ENCODE results near the gene ASPN.

ASPN gene

DNA sequence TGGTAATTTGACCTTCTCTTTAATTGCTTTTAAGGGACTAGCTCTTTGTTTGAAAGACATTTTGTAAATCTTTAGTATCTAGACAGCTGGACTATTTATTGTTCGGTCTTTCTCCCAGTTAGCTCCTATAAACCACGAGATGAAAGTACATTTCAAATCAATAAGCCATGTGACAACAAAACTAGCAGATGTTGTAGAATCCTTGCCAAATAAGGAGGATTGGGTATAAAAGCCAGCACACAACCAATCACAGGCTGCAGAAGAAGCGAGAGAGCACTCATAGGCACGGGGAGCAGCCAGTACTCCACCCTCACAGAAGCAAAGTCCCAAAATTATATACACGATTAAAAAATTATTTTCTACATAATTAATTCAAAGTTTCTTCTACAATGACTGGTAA is 50.0 kb downstream of the ASPN start:
- Histone ChIP-seq H3K27ac (ENCODE audit: low read length, poor library complexity, severe bottlenecking) (no peak overlapping the region), H3K18ac (ENCODE audit: low read depth in 1 of 2, low read length in 2 of 2) (no peak overlapping the region), H2BK5ac (ENCODE audit: low read depth, low read length, poor library complexity, severe bottlenecking) (no peak overlapping the region), H3K4me2 (ENCODE audit: low read length, poor library complexity, severe bottlenecking) (no peak overlapping the region), H3K36me3 (ENCODE audit: control insufficient read depth in 1 of 2, insufficient read depth in 2 of 2, low read depth in 1 of 2, low read length in 2 of 2) (no peaks in the 10 kb centered on the region), H4K8ac (ENCODE audit: low read length) (no peak overlapping the region), H2BK15ac (ENCODE audit: low read depth, poor library complexity, severe bottlenecking) (no peak overlapping the region), H2AK5ac (ENCODE audit: low read length, severe bottlenecking) (no peak overlapping the region), H4K91ac (ENCODE audit: low read length) (no peak overlapping the region), H3K27me3 (ENCODE audit: control insufficient read depth in 1 of 2, insufficient read depth in 1 of 2, low read length in 2 of 2) (no peaks in the 10 kb centered on the region), H2BK12ac (ENCODE audit: low read length in 2 of 2) (no peak overlapping the region), H2AFZ (ENCODE audit: low read depth, low read length) (no peak overlapping the region), H3K9ac (ENCODE audit: low read length) (peak overlapping the region; percentile 64), H3K9me3 (ENCODE audit: control insufficient read depth, low read length) (no peaks in the 10 kb centered on the region), H3K4ac (ENCODE audit: low read depth in 1 of 2, low read length in 2 of 2) (no peak overlapping the region), H3K14ac (ENCODE audit: low read length in 2 of 2) (no peak overlapping the region), H3K23ac (ENCODE audit: low read length in 2 of 2) (no peak overlapping the region), H3K4me3 (ENCODE audit: insufficient read depth in 1 of 2, low read depth in 1 of 2, low read length in 2 of 2) (no peak overlapping the region), H3K79me1 (replicated peaks; ENCODE audit: low read length, poor library complexity, severe bottlenecking) (no peaks in the 10 kb centered on the region), H2BK120ac (ENCODE audit: low read depth, low read length) (no peak overlapping the region), H3K4me1 (ENCODE audit: control insufficient read depth, insufficient read depth, low read depth, low read length) (no peaks in the 10 kb centered on the region)
- WGBS: 94% methylated on average over 4 of the region's 5 CpGs
- DNase-seq: no peak

DNA sequence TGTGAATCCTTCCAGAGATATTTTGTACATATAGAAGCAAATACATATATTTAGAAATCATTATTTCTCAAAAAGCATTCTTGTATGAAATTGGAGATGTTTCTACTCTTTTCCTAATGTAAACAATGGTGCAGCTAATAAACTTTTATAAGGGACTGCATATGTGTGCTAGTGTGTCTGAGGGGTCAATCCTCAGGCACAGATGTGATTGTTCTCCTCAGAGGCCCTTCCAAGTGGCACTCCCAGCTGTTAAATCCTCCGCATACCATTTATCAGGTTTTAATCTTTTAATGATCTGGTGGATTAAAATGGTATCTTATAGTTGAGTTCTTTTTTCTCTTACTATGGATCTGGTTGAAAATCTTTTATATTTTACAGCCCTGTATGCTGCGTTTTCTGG is 52.5 kb downstream of the ASPN start:
- Histone ChIP-seq H3K23ac (ENCODE audit: low read length in 2 of 2) (no peak overlapping the region), H2BK120ac (ENCODE audit: low read depth, low read length) (no peak overlapping the region), H3K9me3 (ENCODE audit: control insufficient read depth, low read length) (no peaks in the 10 kb centered on the region), H2BK12ac (ENCODE audit: low read length in 2 of 2) (no peak overlapping the region), H2AK5ac (ENCODE audit: low read length, severe bottlenecking) (no peak overlapping the region), H3K4me3 (ENCODE audit: insufficient read depth in 1 of 2, low read depth in 1 of 2, low read length in 2 of 2) (no peak overlapping the region), H3K4me1 (ENCODE audit: control insufficient read depth, insufficient read depth, low read depth, low read length) (no peaks in the 10 kb centered on the region), H3K79me1 (replicated peaks; ENCODE audit: low read length, poor library complexity, severe bottlenecking) (no peaks in the 10 kb centered on the region), H3K27ac (ENCODE audit: low read length, poor library complexity, severe bottlenecking) (no peak overlapping the region), H2BK5ac (ENCODE audit: low read depth, low read length, poor library complexity, severe bottlenecking) (no peak overlapping the region), H3K27me3 (ENCODE audit: control insufficient read depth in 1 of 2, insufficient read depth in 1 of 2, low read length in 2 of 2) (no peaks in the 10 kb centered on the region), H4K91ac (ENCODE audit: low read length) (no peak overlapping the region), H3K14ac (ENCODE audit: low read length in 2 of 2) (no peak overlapping the region), H3K4ac (ENCODE audit: low read depth in 1 of 2, low read length in 2 of 2) (no peak overlapping the region), H3K36me3 (ENCODE audit: control insufficient read depth in 1 of 2, insufficient read depth in 2 of 2, low read depth in 1 of 2, low read length in 2 of 2) (no peaks in the 10 kb centered on the region), H3K9ac (ENCODE audit: low read length) (no peak overlapping the region), H2BK15ac (ENCODE audit: low read depth, poor library complexity, severe bottlenecking) (no peak overlapping the region), H3K4me2 (ENCODE audit: low read length, poor library complexity, severe bottlenecking) (no peak overlapping the region), H4K8ac (ENCODE audit: low read length) (no peak overlapping the region), H2AFZ (ENCODE audit: low read depth, low read length) (no peak overlapping the region), H3K18ac (ENCODE audit: low read depth in 1 of 2, low read length in 2 of 2) (no peak overlapping the region)
- DNase-seq: no peak
- WGBS: no CpG with 5 or more reads among the region's 2 CpGs

DNA sequence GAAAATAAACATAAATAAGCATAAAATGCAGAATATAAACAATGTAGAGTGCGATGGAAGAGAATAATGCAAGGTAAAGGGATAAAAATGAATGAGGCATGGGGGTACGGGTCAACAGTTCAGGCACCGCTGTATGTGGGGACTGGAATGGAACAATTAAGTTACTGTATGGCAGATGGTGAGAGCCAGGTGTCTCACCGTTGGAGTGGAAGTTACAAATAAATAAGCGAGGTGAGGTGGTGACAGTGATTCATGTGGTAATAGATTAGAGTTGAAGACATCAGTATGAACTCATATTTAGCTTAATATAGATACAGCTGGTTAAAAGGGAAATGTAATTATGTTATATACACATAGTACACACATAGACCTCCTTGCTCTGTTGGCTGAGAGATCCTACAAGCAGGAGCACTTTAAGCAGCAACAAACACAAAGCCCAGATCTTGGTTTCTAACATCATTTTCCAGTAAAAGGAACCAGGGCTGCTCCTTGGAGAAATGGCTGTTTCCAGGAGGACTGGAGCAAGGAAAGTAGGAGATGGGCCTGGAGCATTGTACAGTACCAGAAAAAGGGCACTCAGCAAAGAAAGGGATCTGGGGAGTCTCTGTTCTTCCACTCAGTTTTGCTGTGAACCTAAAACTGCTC is 55.7 kb downstream of the ASPN start:
- H2BK5ac ChIP-seq (ENCODE audit: low read depth, low read length, poor library complexity, severe bottlenecking): no peak overlapping the region
- no peak overlapping the region for H3K4me2 ChIP-seq (ENCODE audit: low read length, poor library complexity, severe bottlenecking)
- no peak overlapping the region for H2AFZ ChIP-seq (ENCODE audit: low read depth, low read length)
- H3K23ac ChIP-seq (ENCODE audit: low read length in 2 of 2): no peak overlapping the region
- 92% methylated on average over 5 of the region's 5 CpGs for WGBS
- H3K36me3 ChIP-seq (ENCODE audit: control insufficient read depth in 1 of 2, insufficient read depth in 2 of 2, low read depth in 1 of 2, low read length in 2 of 2): no peaks in the 10 kb centered on the region
- H3K4me3 ChIP-seq (ENCODE audit: insufficient read depth in 1 of 2, low read depth in 1 of 2, low read length in 2 of 2): no peak overlapping the region
- H2BK12ac ChIP-seq (ENCODE audit: low read length in 2 of 2): no peak overlapping the region
- H4K8ac ChIP-seq (ENCODE audit: low read length): no peak overlapping the region
- peak overlapping the region; percentile 76 for H3K9ac ChIP-seq (ENCODE audit: low read length)
- H3K14ac ChIP-seq (ENCODE audit: low read length in 2 of 2): no peak overlapping the region
- H3K9me3 ChIP-seq (ENCODE audit: control insufficient read depth, low read length): no peaks in the 10 kb centered on the region
- H3K27me3 ChIP-seq (ENCODE audit: control insufficient read depth in 1 of 2, insufficient read depth in 1 of 2, low read length in 2 of 2): no peaks in the 10 kb centered on the region
- no peak overlapping the region for H3K27ac ChIP-seq (ENCODE audit: low read length, poor library complexity, severe bottlenecking)
- H3K4ac ChIP-seq (ENCODE audit: low read depth in 1 of 2, low read length in 2 of 2): no peak overlapping the region
- H3K79me1 ChIP-seq (replicated peaks; ENCODE audit: low read length, poor library complexity, severe bottlenecking): no peaks in the 10 kb centered on the region
- no peak for DNase-seq
- H3K4me1 ChIP-seq (ENCODE audit: control insufficient read depth, insufficient read depth, low read depth, low read length): no peaks in the 10 kb centered on the region
- no peak overlapping the region for H2BK120ac ChIP-seq (ENCODE audit: low read depth, low read length)
- no peak overlapping the region for H2BK15ac ChIP-seq (ENCODE audit: low read depth, poor library complexity, severe bottlenecking)
- no peak overlapping the region for H2AK5ac ChIP-seq (ENCODE audit: low read length, severe bottlenecking)
- H4K91ac ChIP-seq (ENCODE audit: low read length): no peak overlapping the region
- no peak overlapping the region for H3K18ac ChIP-seq (ENCODE audit: low read depth in 1 of 2, low read length in 2 of 2)

DNA sequence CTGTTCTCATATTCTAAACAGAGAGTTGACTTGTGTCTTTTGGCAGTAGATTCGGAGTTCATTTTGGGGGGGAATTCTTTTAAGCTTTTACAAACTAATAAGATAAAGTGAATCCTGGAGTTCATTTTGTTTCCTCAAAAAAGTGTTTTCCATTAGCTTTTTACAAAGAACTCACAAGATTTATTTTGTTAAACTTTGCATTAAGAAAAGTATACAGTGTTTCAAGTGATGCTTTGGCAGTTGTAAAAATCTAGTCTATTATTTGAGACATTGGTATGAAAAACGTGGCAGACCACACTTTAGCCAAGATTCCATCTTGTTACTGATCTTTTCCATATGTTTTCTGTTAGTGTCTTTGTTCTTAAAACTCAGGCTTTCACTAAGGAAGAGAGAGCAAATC is 56.8 kb downstream of the ASPN start:
- Histone ChIP-seq H3K27ac (ENCODE audit: low read length, poor library complexity, severe bottlenecking) (no peak overlapping the region), H3K4me3 (ENCODE audit: insufficient read depth in 1 of 2, low read depth in 1 of 2, low read length in 2 of 2) (no peak overlapping the region), H2AK5ac (ENCODE audit: low read length, severe bottlenecking) (no peak overlapping the region), H4K91ac (ENCODE audit: low read length) (no peak overlapping the region), H3K79me1 (replicated peaks; ENCODE audit: low read length, poor library complexity, severe bottlenecking) (no peaks in the 10 kb centered on the region), H4K8ac (ENCODE audit: low read length) (no peak overlapping the region), H3K36me3 (ENCODE audit: control insufficient read depth in 1 of 2, insufficient read depth in 2 of 2, low read depth in 1 of 2, low read length in 2 of 2) (no peaks in the 10 kb centered on the region), H2BK15ac (ENCODE audit: low read depth, poor library complexity, severe bottlenecking) (no peak overlapping the region), H2BK12ac (ENCODE audit: low read length in 2 of 2) (no peak overlapping the region), H3K4ac (ENCODE audit: low read depth in 1 of 2, low read length in 2 of 2) (no peak overlapping the region), H3K9ac (ENCODE audit: low read length) (peak overlapping the region; percentile 76), H3K18ac (ENCODE audit: low read depth in 1 of 2, low read length in 2 of 2) (no peak overlapping the region), H3K4me1 (ENCODE audit: control insufficient read depth, insufficient read depth, low read depth, low read length) (no peaks in the 10 kb centered on the region), H2BK5ac (ENCODE audit: low read depth, low read length, poor library complexity, severe bottlenecking) (no peak overlapping the region), H3K4me2 (ENCODE audit: low read length, poor library complexity, severe bottlenecking) (no peak overlapping the region), H2BK120ac (ENCODE audit: low read depth, low read length) (no peak overlapping the region), H3K27me3 (ENCODE audit: control insufficient read depth in 1 of 2, insufficient read depth in 1 of 2, low read length in 2 of 2) (no peaks in the 10 kb centered on the region), H2AFZ (ENCODE audit: low read depth, low read length) (no peak overlapping the region), H3K23ac (ENCODE audit: low read length in 2 of 2) (no peak overlapping the region), H3K14ac (ENCODE audit: low read length in 2 of 2) (no peak overlapping the region), H3K9me3 (ENCODE audit: control insufficient read depth, low read length) (no peaks in the 10 kb centered on the region)
- DNase-seq: no peak
- no CpG with 5 or more reads among the region's 2 CpGs for WGBS

All from mesenchymal stem cell (in vitro differentiated cells and primary cell).